Measurements from ENCODE around the gene IP6K1. TPM values are rescaled to one million over a fixed set of nuclear protein-coding genes. Genes with fewer than 3 reads are reported as not detected.
"Not testable (repeated sequence)": the region's sequence is repeated elsewhere in the genome, so short reads cannot be mapped to it uniquely, and the experiment has no call there.

Gene IP6K1
- polyA plus RNA-seq, 4 donors: 14.8 to 27.1 (median 18.2) TPM

GRCh38 chr3:49685846-49686245 lies 100.5 kb downstream of the IP6K1 start:
- H3K4me3 ChIP-seq (ENCODE audit: low read depth in 1 of 3, low read length in 3 of 3): peak overlapping the region in 2 of 3 donors; percentile 44 to 66
- FAIRE-seq; H3K9me3 ChIP-seq (ENCODE audit: control insufficient read depth in 2 of 2, insufficient read depth in 1 of 2, low read depth in 1 of 2, low read length in 1 of 2); DNase-seq; H3K27me3 ChIP-seq (ENCODE audit: control insufficient read depth in 3 of 3, insufficient read depth in 3 of 3, low read length in 3 of 3): not testable (repeated sequence)
- peaks cover 6 to 47% (median 12%) of the 10 kb centered on the region in 3 donors for H3K36me3 ChIP-seq (ENCODE audit: control insufficient read depth in 3 of 3, insufficient read depth in 2 of 3, low read depth in 1 of 3, low read length in 3 of 3)
- peak overlapping the region in 1 of 3 donors; percentile 11 for H3K27ac ChIP-seq (ENCODE audit: low read depth in 1 of 3, low read length in 2 of 3)
- 25 to 53% (median 27%) methylated on average over 26 to 36 of the region's 36 CpGs for WGBS, 3 donors
- peaks cover 0 to 27% (median under 1%) of the 10 kb centered on the region in 3 donors for H3K4me1 ChIP-seq (ENCODE audit: control insufficient read depth in 3 of 3, insufficient read depth in 2 of 3, low read depth in 1 of 3, low read length in 2 of 3)

- 92 to 96% (median 95%) methylated on average over 10 of the region's 10 CpGs for WGBS, 3 donors
- H3K4me3 ChIP-seq (ENCODE audit: low read depth in 1 of 3, low read length in 3 of 3); H3K27me3 ChIP-seq (ENCODE audit: control insufficient read depth in 3 of 3, insufficient read depth in 3 of 3, low read length in 3 of 3); H3K27ac ChIP-seq (ENCODE audit: low read depth in 1 of 3, low read length in 2 of 3); H3K9me3 ChIP-seq (ENCODE audit: control insufficient read depth in 2 of 2, insufficient read depth in 1 of 2, low read depth in 1 of 2, low read length in 1 of 2); FAIRE-seq; DNase-seq: not testable (repeated sequence)
- peaks cover 0 to 21% (median 0%) of the 10 kb centered on the region in 3 donors for H3K4me1 ChIP-seq (ENCODE audit: control insufficient read depth in 3 of 3, insufficient read depth in 2 of 3, low read depth in 1 of 3, low read length in 2 of 3)
- peaks cover 6 to 53% (median 14%) of the 10 kb centered on the region in 3 donors for H3K36me3 ChIP-seq (ENCODE audit: control insufficient read depth in 3 of 3, insufficient read depth in 2 of 3, low read depth in 1 of 3, low read length in 3 of 3)
Observed at GRCh38 chr3:49685103-49685502, 101.2 kb downstream of the IP6K1 start.

DNA sequence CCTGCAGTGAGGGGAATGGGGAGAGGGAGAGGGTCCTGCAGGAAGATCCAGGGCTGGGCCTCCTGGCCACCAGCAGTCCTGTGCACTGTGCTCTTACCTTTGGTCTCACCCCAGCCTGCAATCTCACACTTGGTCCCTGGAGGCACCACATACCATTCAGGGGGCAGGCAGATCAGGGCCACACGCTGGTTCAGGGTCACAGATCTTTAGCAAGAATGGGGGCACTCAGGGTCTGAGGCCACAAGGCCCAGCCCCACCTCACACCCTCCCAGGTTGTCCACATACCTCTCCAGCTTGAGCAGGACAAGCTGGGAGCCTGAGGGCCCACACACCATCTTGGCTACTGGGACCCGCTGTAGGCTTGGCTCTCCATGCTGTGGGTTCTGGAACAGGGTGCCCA lies 101.9 kb downstream of the IP6K1 start:
- Histone ChIP-seq H3K36me3 (ENCODE audit: control insufficient read depth in 3 of 3, insufficient read depth in 2 of 3, low read depth in 1 of 3, low read length in 3 of 3) (peaks cover 6 to 60% (median 19%) of the 10 kb centered on the region in 3 donors), H3K4me1 (ENCODE audit: control insufficient read depth in 3 of 3, insufficient read depth in 2 of 3, low read depth in 1 of 3, low read length in 2 of 3) (peaks cover 0 to 19% (median 0%) of the 10 kb centered on the region in 3 donors)
- not testable (repeated sequence) for FAIRE-seq; H3K27me3 ChIP-seq (ENCODE audit: control insufficient read depth in 3 of 3, insufficient read depth in 3 of 3, low read length in 3 of 3); DNase-seq; H3K4me3 ChIP-seq (ENCODE audit: low read depth in 1 of 3, low read length in 3 of 3); H3K27ac ChIP-seq (ENCODE audit: low read depth in 1 of 3, low read length in 2 of 3); H3K9me3 ChIP-seq (ENCODE audit: control insufficient read depth in 2 of 2, insufficient read depth in 1 of 2, low read depth in 1 of 2, low read length in 1 of 2)
- 88 to 89% (median 89%) methylated on average over 2 of the region's 2 CpGs for WGBS, 3 donors

- WGBS, 3 donors: 87 to 99% (median 93%) methylated on average over 6 of the region's 6 CpGs
- Histone ChIP-seq H3K9me3 (ENCODE audit: control insufficient read depth in 2 of 2, insufficient read depth in 1 of 2, low read depth in 1 of 2, low read length in 1 of 2) (no peaks in the 10 kb centered on the region), H3K4me3 (ENCODE audit: low read depth in 1 of 3, low read length in 3 of 3) (no peak overlapping the region), H3K27me3 (ENCODE audit: control insufficient read depth in 3 of 3, insufficient read depth in 3 of 3, low read length in 3 of 3) (no peaks in the 10 kb centered on the region), H3K4me1 (ENCODE audit: control insufficient read depth in 3 of 3, insufficient read depth in 2 of 3, low read depth in 1 of 3, low read length in 2 of 3) (peaks cover 0 to 10% (median 0%) of the 10 kb centered on the region in 3 donors), H3K27ac (ENCODE audit: low read depth in 1 of 3, low read length in 2 of 3) (no peak overlapping the region), H3K36me3 (ENCODE audit: control insufficient read depth in 3 of 3, insufficient read depth in 2 of 3, low read depth in 1 of 3, low read length in 3 of 3) (peaks cover 6 to 73% (median 23%) of the 10 kb centered on the region in 3 donors)
- no peak for FAIRE-seq
- DNase-seq: no peak
Observed at GRCh38 chr3:49683162-49683561, 103.2 kb downstream of the IP6K1 start.

DNA sequence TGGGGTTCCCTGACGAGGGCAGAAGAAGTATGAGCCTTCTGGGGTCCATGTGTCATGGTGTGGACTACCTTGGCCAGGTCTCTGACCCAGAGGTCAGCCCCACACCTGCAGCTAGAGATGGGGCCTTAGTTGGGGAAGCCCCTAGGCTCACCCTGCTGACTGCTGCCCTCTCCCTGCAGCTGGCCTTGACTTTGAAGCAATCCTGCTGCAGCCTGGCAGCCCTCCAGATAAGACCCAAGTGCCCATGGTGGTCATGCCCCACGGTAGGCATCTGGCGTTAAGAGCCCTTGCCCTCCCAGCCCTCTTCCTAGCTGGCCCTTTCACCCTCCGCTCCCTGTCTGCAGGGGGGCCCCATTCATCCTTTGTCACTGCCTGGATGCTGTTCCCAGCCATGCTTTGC lies 104.8 kb downstream of the IP6K1 start:
- Histone ChIP-seq H3K4me3 (ENCODE audit: low read depth in 1 of 3, low read length in 3 of 3) (no peak overlapping the region), H3K4me1 (ENCODE audit: control insufficient read depth in 3 of 3, insufficient read depth in 2 of 3, low read depth in 1 of 3, low read length in 2 of 3) (no peaks in the 10 kb centered on the region), H3K36me3 (ENCODE audit: control insufficient read depth in 3 of 3, insufficient read depth in 2 of 3, low read depth in 1 of 3, low read length in 3 of 3) (peaks cover 6 to 88% (median 33%) of the 10 kb centered on the region in 3 donors), H3K27ac (ENCODE audit: low read depth in 1 of 3, low read length in 2 of 3) (no peak overlapping the region), H3K27me3 (ENCODE audit: control insufficient read depth in 3 of 3, insufficient read depth in 3 of 3, low read length in 3 of 3) (no peaks in the 10 kb centered on the region), H3K9me3 (ENCODE audit: control insufficient read depth in 2 of 2, insufficient read depth in 1 of 2, low read depth in 1 of 2, low read length in 1 of 2) (no peaks in the 10 kb centered on the region)
- DNase-seq (no peak), FAIRE-seq (no peak)
- WGBS, 3 donors: 89 to 90% (median 89%) methylated on average over 4 of the region's 4 CpGs

- 93 to 98% (median 95%) methylated on average over 2 of the region's 2 CpGs for WGBS, 3 donors
- Histone ChIP-seq H3K4me1 (ENCODE audit: control insufficient read depth in 3 of 3, insufficient read depth in 2 of 3, low read depth in 1 of 3, low read length in 2 of 3) (no peaks in the 10 kb centered on the region), H3K9me3 (ENCODE audit: control insufficient read depth in 2 of 2, insufficient read depth in 1 of 2, low read depth in 1 of 2, low read length in 1 of 2) (no peaks in the 10 kb centered on the region), H3K4me3 (ENCODE audit: low read depth in 1 of 3, low read length in 3 of 3) (no peak overlapping the region), H3K27ac (ENCODE audit: low read depth in 1 of 3, low read length in 2 of 3) (no peak overlapping the region), H3K27me3 (ENCODE audit: control insufficient read depth in 3 of 3, insufficient read depth in 3 of 3, low read length in 3 of 3) (no peaks in the 10 kb centered on the region), H3K36me3 (ENCODE audit: control insufficient read depth in 3 of 3, insufficient read depth in 2 of 3, low read depth in 1 of 3, low read length in 3 of 3) (peaks cover 6 to 92% (median 34%) of the 10 kb centered on the region in 3 donors)
- DNase-seq: no peak
- FAIRE-seq: no peak
Observed at GRCh38 chr3:49681232-49681522, 105.2 kb downstream of the IP6K1 start.

DNA sequence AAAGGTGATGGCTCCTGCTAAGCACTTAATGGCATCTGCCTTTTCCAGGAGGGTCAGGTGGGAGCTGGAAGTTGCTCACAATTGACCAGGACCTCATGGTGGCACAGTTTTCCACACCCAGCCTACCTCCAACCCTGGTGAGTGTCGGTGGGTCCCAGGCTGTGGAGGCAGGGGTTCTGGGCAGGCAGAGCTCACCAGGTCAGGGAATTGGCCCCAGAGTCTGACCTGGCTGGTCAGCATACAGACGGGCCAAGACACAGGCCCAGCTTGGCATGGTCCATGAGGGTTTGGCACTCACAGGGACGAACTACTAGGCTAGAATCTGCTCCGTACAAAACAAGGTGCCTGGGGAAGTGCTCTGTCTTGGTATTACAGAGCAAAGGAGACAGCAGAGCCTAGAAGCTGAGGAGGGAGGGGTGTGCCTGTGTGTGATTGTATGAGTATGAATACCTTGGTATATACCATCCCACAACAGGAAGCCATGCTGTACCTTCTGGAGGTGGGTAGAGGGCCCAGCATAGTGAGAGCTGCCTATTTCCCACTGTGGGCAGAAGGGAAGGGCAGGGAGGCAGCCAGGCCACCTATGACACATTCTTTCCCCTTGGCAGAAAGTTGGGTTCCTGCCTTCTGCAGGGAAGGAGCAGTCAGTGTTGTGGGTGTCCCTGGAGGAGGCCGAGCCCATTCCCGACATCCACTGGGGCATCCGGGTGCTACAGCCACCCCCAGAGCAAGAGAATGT lies 105.7 kb downstream of the IP6K1 start:
- no peak for DNase-seq
- 84 to 94% (median 92%) methylated on average over 7 of the region's 7 CpGs for WGBS, 3 donors
- Histone ChIP-seq H3K4me3 (ENCODE audit: low read depth in 1 of 3, low read length in 3 of 3) (no peak overlapping the region), H3K4me1 (ENCODE audit: control insufficient read depth in 3 of 3, insufficient read depth in 2 of 3, low read depth in 1 of 3, low read length in 2 of 3) (no peaks in the 10 kb centered on the region), H3K27ac (ENCODE audit: low read depth in 1 of 3, low read length in 2 of 3) (no peak overlapping the region), H3K9me3 (ENCODE audit: control insufficient read depth in 2 of 2, insufficient read depth in 1 of 2, low read depth in 1 of 2, low read length in 1 of 2) (no peaks in the 10 kb centered on the region), H3K27me3 (ENCODE audit: control insufficient read depth in 3 of 3, insufficient read depth in 3 of 3, low read length in 3 of 3) (no peaks in the 10 kb centered on the region), H3K36me3 (ENCODE audit: control insufficient read depth in 3 of 3, insufficient read depth in 2 of 3, low read depth in 1 of 3, low read length in 3 of 3) (peaks cover 6 to 97% (median 34%) of the 10 kb centered on the region in 3 donors)
- no peak for FAIRE-seq

GRCh38 chr3:49675912-49676311 lies 110.4 kb downstream of the IP6K1 start:
- no peak overlapping the region for H3K4me3 ChIP-seq (ENCODE audit: low read depth in 1 of 3, low read length in 3 of 3)
- DNase-seq (no peak), FAIRE-seq (no peak)
- WGBS, 3 donors: 92 to 94% (median 92%) methylated on average over 11 of the region's 11 CpGs
- H3K27ac ChIP-seq (ENCODE audit: low read depth in 1 of 3, low read length in 2 of 3): no peak overlapping the region
- no peaks in the 10 kb centered on the region for H3K9me3 ChIP-seq (ENCODE audit: control insufficient read depth in 2 of 2, insufficient read depth in 1 of 2, low read depth in 1 of 2, low read length in 1 of 2)
- peaks cover 0 to 59% (median 22%) of the 10 kb centered on the region in 3 donors for H3K36me3 ChIP-seq (ENCODE audit: control insufficient read depth in 3 of 3, insufficient read depth in 2 of 3, low read depth in 1 of 3, low read length in 3 of 3)
- H3K4me1 ChIP-seq (ENCODE audit: control insufficient read depth in 3 of 3, insufficient read depth in 2 of 3, low read depth in 1 of 3, low read length in 2 of 3): peaks cover 3 to 14% (median 9%) of the 10 kb centered on the region in 3 donors
- H3K27me3 ChIP-seq (ENCODE audit: control insufficient read depth in 3 of 3, insufficient read depth in 3 of 3, low read length in 3 of 3): no peaks in the 10 kb centered on the region

Data from small intestine (tissue), 7 donors.